GM12892 (cell line): ENCODE results near the gene CCNK.

Experiments
- POLR2A ChIP-seq: IDR thresholded peaks from 2 replicates; pipeline ENCODE4 v1.6.1; 2011; ENCODE audit warnings: low read depth, low read length, control low read depth
- POLR2AphosphoS5 ChIP-seq: IDR thresholded peaks from 2 replicates; pipeline ENCODE4 v1.6.1; 2011; ENCODE audit warnings: low read depth, low read length, control low read depth
- TAF1 ChIP-seq: IDR thresholded peaks from 2 replicates; pipeline ENCODE4 v1.6.1; 2011; ENCODE audit warnings: low read depth, mild to moderate bottlenecking, control low read depth, low read length, borderline replicate concordance

GRCh38 chr14:99441157-99441870, 39.9 kb upstream of the CCNK start:
- TF ChIP-seq TAF1 = no peak
- TF ChIP-seq POLR2AphosphoS5 = no peak
- TF ChIP-seq POLR2A = no peak
